Measurements from ENCODE around the gene PDE3A. TPM values are rescaled to one million over a fixed set of nuclear protein-coding genes. Genes with fewer than 3 reads are reported as not detected.

PDE3A gene
- total and polyA plus RNA-seq, 2 experiments from 2014 or later: 11.1 to 61.6 TPM

DNA sequence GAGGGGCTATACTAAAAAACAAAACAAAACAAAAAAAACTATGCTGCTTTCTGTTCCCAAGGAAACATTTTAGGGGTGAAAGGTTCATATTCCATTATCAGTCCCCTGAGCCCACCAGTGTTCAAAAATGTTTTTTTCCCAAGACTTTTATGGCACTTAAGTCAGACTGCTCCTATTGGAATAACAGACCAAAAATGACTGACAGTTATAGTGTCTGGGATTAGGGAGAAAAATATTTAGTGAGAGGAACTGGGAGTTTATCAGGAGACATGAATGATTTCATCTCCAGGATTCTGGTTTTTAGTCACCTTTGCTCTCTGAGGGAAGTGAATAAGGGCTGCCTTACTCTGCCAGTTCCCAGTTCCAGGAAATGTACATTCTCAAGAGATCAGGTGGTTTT is 68.0 kb downstream of the PDE3A start:
- Histone ChIP-seq H3K4me1 (ENCODE audit: insufficient read depth) (peaks cover 7% of the 10 kb centered on the region), H3K36me3 (replicated peaks; ENCODE audit: insufficient read depth, low read depth) (no peaks in the 10 kb centered on the region), H3K4me2 (peak overlapping the region; percentile 32), H2AFZ (no peak overlapping the region), H3K27me3 (no peaks in the 10 kb centered on the region), H3K4me3 (no peak overlapping the region), H3K79me2 (peaks cover 58% of the 10 kb centered on the region), H3K9me3 (ENCODE audit: low read depth) (no peaks in the 10 kb centered on the region), H3K27ac (peak overlapping the region; percentile 28), H4K20me1 (ENCODE audit: insufficient read depth, poor library complexity, severe bottlenecking) (no peaks in the 10 kb centered on the region), H3K9me2 (replicated peaks; ENCODE audit: insufficient read depth) (no peaks in the 10 kb centered on the region)
- no peak for TF ChIP-seq EZH2 (IDR thresholded peaks at IDR 0.05; ENCODE audit: borderline replicate concordance)
- no peak for TF ChIP-seq EZH2phosphoT487 (IDR thresholded peaks at IDR 0.05; ENCODE audit: low read depth, severe bottlenecking, unreplicated experiment)
- no peak for DNase-seq (ENCODE audit: low spot score)

DNA sequence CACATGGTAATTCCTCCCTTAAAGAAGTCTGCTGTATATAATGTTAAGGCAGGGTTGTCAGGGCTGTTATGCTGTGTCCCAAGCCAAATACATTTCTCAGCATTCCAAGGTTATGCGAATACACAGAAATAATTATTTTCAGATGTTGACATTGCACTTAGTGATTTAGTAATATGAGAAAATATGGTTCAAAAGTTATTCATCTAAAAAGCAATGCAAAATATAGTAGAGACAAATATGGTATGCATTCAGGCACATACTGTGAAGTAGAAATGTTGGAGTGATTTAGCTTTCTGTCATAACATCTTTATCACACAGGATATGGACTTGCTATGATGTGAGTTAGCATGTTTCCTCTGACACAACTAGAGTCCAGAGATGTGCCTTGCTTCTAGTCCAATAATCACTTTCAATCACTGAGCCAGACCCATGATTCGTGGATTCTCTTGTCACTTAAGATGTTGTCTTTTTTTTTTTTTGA is 70.0 kb downstream of the PDE3A start:
- H3K9me3 ChIP-seq (ENCODE audit: low read depth): no peaks in the 10 kb centered on the region
- no peaks in the 10 kb centered on the region for H3K36me3 ChIP-seq (replicated peaks; ENCODE audit: insufficient read depth, low read depth)
- peaks cover 8% of the 10 kb centered on the region for H3K4me1 ChIP-seq (ENCODE audit: insufficient read depth)
- H3K4me2 ChIP-seq: peak overlapping the region; percentile 20
- H3K27ac ChIP-seq: peak overlapping the region; percentile 28
- 57% methylated on average over 2 of the region's 2 CpGs for WGBS (ENCODE audit: low lambda C conversion rate, missing lambda C conversion rate)
- no peak overlapping the region for H3K4me3 ChIP-seq
- no peak overlapping the region for H2AFZ ChIP-seq
- no peaks in the 10 kb centered on the region for H3K27me3 ChIP-seq
- H4K20me1 ChIP-seq (ENCODE audit: insufficient read depth, poor library complexity, severe bottlenecking): no peaks in the 10 kb centered on the region
- no peaks in the 10 kb centered on the region for H3K9me2 ChIP-seq (replicated peaks; ENCODE audit: insufficient read depth)
- H3K79me2 ChIP-seq: peaks cover 62% of the 10 kb centered on the region
- DNase-seq (ENCODE audit: low spot score): no peak
- TF ChIP-seq, protein P1, sequence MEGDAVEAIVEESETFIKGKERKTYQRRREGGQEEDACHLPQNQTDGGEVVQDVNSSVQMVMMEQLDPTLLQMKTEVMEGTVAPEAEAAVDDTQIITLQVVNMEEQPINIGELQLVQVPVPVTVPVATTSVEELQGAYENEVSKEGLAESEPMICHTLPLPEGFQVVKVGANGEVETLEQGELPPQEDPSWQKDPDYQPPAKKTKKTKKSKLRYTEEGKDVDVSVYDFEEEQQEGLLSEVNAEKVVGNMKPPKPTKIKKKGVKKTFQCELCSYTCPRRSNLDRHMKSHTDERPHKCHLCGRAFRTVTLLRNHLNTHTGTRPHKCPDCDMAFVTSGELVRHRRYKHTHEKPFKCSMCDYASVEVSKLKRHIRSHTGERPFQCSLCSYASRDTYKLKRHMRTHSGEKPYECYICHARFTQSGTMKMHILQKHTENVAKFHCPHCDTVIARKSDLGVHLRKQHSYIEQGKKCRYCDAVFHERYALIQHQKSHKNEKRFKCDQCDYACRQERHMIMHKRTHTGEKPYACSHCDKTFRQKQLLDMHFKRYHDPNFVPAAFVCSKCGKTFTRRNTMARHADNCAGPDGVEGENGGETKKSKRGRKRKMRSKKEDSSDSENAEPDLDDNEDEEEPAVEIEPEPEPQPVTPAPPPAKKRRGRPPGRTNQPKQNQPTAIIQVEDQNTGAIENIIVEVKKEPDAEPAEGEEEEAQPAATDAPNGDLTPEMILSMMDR (IDR thresholded peaks at IDR 0.05; ENCODE audit: poor library complexity): no peak
- no peak for TF ChIP-seq EZH2phosphoT487 (IDR thresholded peaks at IDR 0.05; ENCODE audit: low read depth, severe bottlenecking, unreplicated experiment)
- no peak for TF ChIP-seq EZH2 (IDR thresholded peaks at IDR 0.05; ENCODE audit: borderline replicate concordance)

DNA sequence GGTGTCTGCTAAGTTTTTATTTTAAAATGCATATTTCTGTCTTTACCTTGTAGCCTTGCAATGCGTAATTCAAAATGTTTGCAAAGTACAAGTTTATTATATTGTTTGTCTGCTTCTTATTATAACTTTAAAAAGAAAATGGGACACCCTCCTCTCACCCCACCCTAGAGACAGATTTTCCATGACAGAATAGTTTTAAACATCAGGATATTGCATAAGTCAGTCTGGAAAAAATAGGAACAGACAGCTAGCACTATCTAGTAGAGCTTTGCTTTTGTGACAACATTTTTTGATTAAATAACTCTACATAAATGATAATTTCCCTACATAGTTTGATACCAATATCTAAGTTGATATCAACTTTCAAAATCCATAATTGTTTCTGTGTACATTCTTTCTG is 71.3 kb downstream of the PDE3A start:
- no peak overlapping the region for H3K4me2 ChIP-seq
- WGBS (ENCODE audit: low lambda C conversion rate, missing lambda C conversion rate): 94% methylated on average over 1 of the region's 1 CpG

DNA sequence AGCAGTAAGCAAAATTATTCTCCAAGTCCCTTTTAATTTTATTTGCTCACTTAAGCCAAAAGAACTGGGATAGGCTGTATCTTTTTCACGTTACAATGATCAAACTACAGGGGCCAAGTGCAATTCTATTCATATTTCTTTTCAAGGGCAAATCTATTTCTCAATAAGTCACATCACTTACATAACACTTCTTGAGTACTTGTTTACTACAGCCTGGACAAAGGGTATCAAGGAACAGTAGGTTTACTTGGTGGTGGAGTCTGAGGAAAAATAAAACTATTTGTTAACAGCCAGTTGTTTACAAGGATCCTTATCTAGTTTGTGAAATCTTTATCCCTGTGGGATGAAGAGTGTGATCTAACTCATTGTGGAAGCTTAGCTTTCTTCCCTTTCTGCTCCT is 72.1 kb downstream of the PDE3A start:
- 83% methylated on average over 1 of the region's 1 CpG for WGBS (ENCODE audit: low lambda C conversion rate, missing lambda C conversion rate)
- H3K36me3 ChIP-seq (replicated peaks; ENCODE audit: insufficient read depth, low read depth): no peaks in the 10 kb centered on the region
- no peak for DNase-seq (ENCODE audit: low spot score)
- no peak overlapping the region for H3K4me2 ChIP-seq
- peaks cover 63% of the 10 kb centered on the region for H3K79me2 ChIP-seq
- TF ChIP-seq, protein P1 (IDR thresholded peaks at IDR 0.05; ENCODE audit: poor library complexity): no peak
- TF ChIP-seq EZH2phosphoT487 (IDR thresholded peaks at IDR 0.05; ENCODE audit: low read depth, severe bottlenecking, unreplicated experiment) (no peak), EZH2 (IDR thresholded peaks at IDR 0.05; ENCODE audit: borderline replicate concordance) (no peak)
- H3K4me3 ChIP-seq: no peak overlapping the region
- H2AFZ ChIP-seq: no peak overlapping the region
- H4K20me1 ChIP-seq (ENCODE audit: insufficient read depth, poor library complexity, severe bottlenecking): no peaks in the 10 kb centered on the region
- no peaks in the 10 kb centered on the region for H3K9me3 ChIP-seq (ENCODE audit: low read depth)
- H3K27ac ChIP-seq: no peak overlapping the region
- H3K27me3 ChIP-seq: no peaks in the 10 kb centered on the region
- H3K4me1 ChIP-seq (ENCODE audit: insufficient read depth): peaks cover 19% of the 10 kb centered on the region
- no peaks in the 10 kb centered on the region for H3K9me2 ChIP-seq (replicated peaks; ENCODE audit: insufficient read depth)

More for the DNA sequence above, 71.3 kb downstream of the PDE3A start:
- TF ChIP-seq EZH2 (IDR thresholded peaks at IDR 0.05; ENCODE audit: borderline replicate concordance) (no peak), EZH2phosphoT487 (IDR thresholded peaks at IDR 0.05; ENCODE audit: low read depth, severe bottlenecking, unreplicated experiment) (no peak)
- TF ChIP-seq, protein P1 (IDR thresholded peaks at IDR 0.05; ENCODE audit: poor library complexity): no peak
- H3K9me2 ChIP-seq (replicated peaks; ENCODE audit: insufficient read depth): no peaks in the 10 kb centered on the region
- no peaks in the 10 kb centered on the region for H3K36me3 ChIP-seq (replicated peaks; ENCODE audit: insufficient read depth, low read depth)
- DNase-seq (ENCODE audit: low spot score): no peak
- H3K9me3 ChIP-seq (ENCODE audit: low read depth): no peaks in the 10 kb centered on the region
- H3K4me1 ChIP-seq (ENCODE audit: insufficient read depth): peaks cover 19% of the 10 kb centered on the region
- H3K79me2 ChIP-seq: peaks cover 63% of the 10 kb centered on the region
- no peak overlapping the region for H3K27ac ChIP-seq
- H4K20me1 ChIP-seq (ENCODE audit: insufficient read depth, poor library complexity, severe bottlenecking): no peaks in the 10 kb centered on the region
- no peaks in the 10 kb centered on the region for H3K27me3 ChIP-seq
- H3K4me3 ChIP-seq: no peak overlapping the region
- no peak overlapping the region for H2AFZ ChIP-seq

Data from hepatocyte (in vitro differentiated cells).